ENCODE data around the gene UBR4. TPM values are rescaled to one million over a fixed set of nuclear protein-coding genes. Genes with fewer than 3 reads are reported as not detected.
A peak's percentile ranks its signal among the peaks of the same experiment; 100 is the strongest.

The UBR4 gene
- polyA plus RNA-seq, 3 donors: 44.3 to 93.8 (median 49.4) TPM

DNA sequence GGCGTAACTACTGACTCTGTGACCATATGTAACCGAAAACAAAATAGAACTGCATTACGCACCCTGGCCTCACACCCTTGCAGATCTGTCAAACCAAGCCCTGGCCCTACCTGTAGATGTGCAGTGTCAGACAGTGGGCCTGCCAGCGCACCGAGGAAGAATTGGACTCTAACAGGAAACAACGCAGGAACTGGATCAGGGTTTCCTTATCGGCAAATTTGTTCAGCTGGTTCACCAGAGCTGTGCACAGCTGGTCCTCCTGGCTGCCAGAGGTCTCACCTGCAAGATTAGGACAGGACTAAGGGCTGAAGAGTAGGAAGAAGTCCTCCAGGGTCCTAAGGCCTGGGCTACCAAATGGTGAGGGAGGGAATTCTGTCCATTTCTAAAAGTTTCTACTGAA is 90.0 kb downstream of the UBR4 start:
- H3K27me3 ChIP-seq (ENCODE audit: control insufficient read depth in 2 of 2, insufficient read depth in 2 of 2, low read length in 2 of 2): no peaks in the 10 kb centered on the region
- no peaks in the 10 kb centered on the region for H3K27me3 Mint-ChIP-seq (ENCODE audit: low read depth in 3 of 3)
- peak overlapping the region in 1 of 2 donors; percentile 16 for H3K4me3 Mint-ChIP-seq
- no peaks in the 10 kb centered on the region for H3K9me3 ChIP-seq (replicated peaks in 1 of 2; ENCODE audit: control insufficient read depth in 1 of 2, insufficient read depth in 1 of 2, low read length in 2 of 2)
- no peaks in the 10 kb centered on the region for H3K79me2 ChIP-seq (ENCODE audit: insufficient read depth, low read length)
- TF ChIP-seq, protein P1, sequence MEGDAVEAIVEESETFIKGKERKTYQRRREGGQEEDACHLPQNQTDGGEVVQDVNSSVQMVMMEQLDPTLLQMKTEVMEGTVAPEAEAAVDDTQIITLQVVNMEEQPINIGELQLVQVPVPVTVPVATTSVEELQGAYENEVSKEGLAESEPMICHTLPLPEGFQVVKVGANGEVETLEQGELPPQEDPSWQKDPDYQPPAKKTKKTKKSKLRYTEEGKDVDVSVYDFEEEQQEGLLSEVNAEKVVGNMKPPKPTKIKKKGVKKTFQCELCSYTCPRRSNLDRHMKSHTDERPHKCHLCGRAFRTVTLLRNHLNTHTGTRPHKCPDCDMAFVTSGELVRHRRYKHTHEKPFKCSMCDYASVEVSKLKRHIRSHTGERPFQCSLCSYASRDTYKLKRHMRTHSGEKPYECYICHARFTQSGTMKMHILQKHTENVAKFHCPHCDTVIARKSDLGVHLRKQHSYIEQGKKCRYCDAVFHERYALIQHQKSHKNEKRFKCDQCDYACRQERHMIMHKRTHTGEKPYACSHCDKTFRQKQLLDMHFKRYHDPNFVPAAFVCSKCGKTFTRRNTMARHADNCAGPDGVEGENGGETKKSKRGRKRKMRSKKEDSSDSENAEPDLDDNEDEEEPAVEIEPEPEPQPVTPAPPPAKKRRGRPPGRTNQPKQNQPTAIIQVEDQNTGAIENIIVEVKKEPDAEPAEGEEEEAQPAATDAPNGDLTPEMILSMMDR (IDR thresholded peaks at IDR 0.05): no peak
- peaks cover 4% of the 10 kb centered on the region for H4K20me1 ChIP-seq (ENCODE audit: insufficient read depth, low read length)
- H3K4me3 ChIP-seq (replicated peaks in 1 of 3; ENCODE audit: low read depth in 2 of 3, low read length in 3 of 3): no peak overlapping the region
- H3K4me2 ChIP-seq (replicated peaks; ENCODE audit: extremely low read depth, low read length, poor library complexity, severe bottlenecking): no peak overlapping the region
- H3K27ac ChIP-seq (ENCODE audit: low read depth in 1 of 2, low read length in 2 of 2): no peak overlapping the region
- WGBS (ENCODE audit: insufficient coverage): 97% methylated on average over 6 of the region's 7 CpGs
- no peak overlapping the region for H2AFZ ChIP-seq (ENCODE audit: insufficient read depth, low read depth, low read length, poor library complexity, severe bottlenecking)
- intact Hi-C loops (cut with micrococcal nuclease): loop anchor here in 1 of 2 donors (10.0 kb wide), 1 partner anchor 65 kb away; no protein-coding TSS in a partner anchor
- no peak overlapping the region for H3K9ac ChIP-seq (ENCODE audit: insufficient read depth, low read length, poor library complexity, severe bottlenecking)
- H3K36me3 ChIP-seq (replicated peaks in 1 of 2; ENCODE audit: control insufficient read depth in 1 of 2, insufficient read depth in 2 of 2, low read length in 2 of 2): peaks cover 98 to 100% of the 10 kb centered on the region in 2 donors
- H3K4me1 Mint-ChIP-seq: peaks cover 11% of the 10 kb centered on the region
- peaks cover 98 to 99% of the 10 kb centered on the region in 2 donors for H3K36me3 Mint-ChIP-seq
- no peaks in the 10 kb centered on the region for H3K9me3 Mint-ChIP-seq
- no peak for DNase-seq
- peaks cover 4 to 15% of the 10 kb centered on the region in 2 donors for H3K4me1 ChIP-seq (ENCODE audit: control insufficient read depth in 1 of 2, insufficient read depth in 2 of 2, low read length in 2 of 2)
- H3K27ac Mint-ChIP-seq: peak overlapping the region in 2 of 7 donors; percentile 33 to 60

DNA sequence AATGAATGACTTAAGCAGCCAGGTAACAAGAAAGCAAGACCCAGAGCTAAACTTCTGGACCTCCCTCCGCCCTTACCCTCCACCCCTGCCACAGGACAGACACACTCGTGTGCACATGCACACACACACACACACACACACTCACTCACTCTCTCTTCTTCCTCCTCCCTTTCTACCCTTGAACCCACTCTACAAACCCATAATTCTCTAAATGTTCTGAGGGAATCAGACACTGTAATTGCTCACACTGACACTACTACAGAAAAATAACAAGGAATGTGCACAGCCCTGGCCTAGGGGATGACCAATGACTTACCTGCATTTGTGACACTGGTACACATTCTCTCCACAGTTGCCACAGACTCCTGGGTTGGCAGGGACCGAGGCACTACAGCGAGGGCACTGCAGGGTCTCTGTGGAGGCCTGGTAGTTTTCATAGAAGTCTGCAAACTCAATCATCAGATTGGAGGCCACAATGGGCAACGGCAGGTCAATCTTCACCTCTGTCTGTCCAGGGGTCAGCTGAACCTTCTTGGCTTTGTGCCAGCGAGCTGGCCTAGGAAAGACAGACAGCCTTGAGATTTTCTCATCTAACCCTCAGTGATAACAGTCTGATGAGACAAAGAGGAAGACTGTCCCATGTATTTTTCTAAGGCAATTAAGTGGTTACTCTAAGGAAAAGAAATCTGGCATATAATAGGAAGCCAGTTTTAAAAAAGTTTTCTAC is 94.8 kb downstream of the UBR4 start:
- no peaks in the 10 kb centered on the region for H3K4me1 Mint-ChIP-seq
- peaks cover 99% of the 10 kb centered on the region in 2 donors for H3K36me3 Mint-ChIP-seq
- H3K9me3 ChIP-seq (replicated peaks in 1 of 2; ENCODE audit: control insufficient read depth in 1 of 2, insufficient read depth in 1 of 2, low read length in 2 of 2): no peaks in the 10 kb centered on the region
- peaks cover 0 to 1% (median 0%) of the 10 kb centered on the region in 3 donors for H3K27me3 Mint-ChIP-seq (ENCODE audit: low read depth in 3 of 3)
- no peak overlapping the region for H3K4me3 ChIP-seq (replicated peaks in 1 of 3; ENCODE audit: low read depth in 2 of 3, low read length in 3 of 3)
- H2AFZ ChIP-seq (ENCODE audit: insufficient read depth, low read depth, low read length, poor library complexity, severe bottlenecking): no peak overlapping the region
- intact Hi-C loops (cut with micrococcal nuclease): no loop called here
- no peaks in the 10 kb centered on the region for H3K9me3 Mint-ChIP-seq
- H3K27ac ChIP-seq (ENCODE audit: low read depth in 1 of 2, low read length in 2 of 2): no peak overlapping the region
- H3K9ac ChIP-seq (ENCODE audit: insufficient read depth, low read length, poor library complexity, severe bottlenecking): no peak overlapping the region
- no peaks in the 10 kb centered on the region for H4K20me1 ChIP-seq (ENCODE audit: insufficient read depth, low read length)
- no peak overlapping the region for H3K4me3 Mint-ChIP-seq
- H3K27ac Mint-ChIP-seq: peak overlapping the region in 2 of 7 donors; percentile 9 to 49
- H3K4me1 ChIP-seq (ENCODE audit: control insufficient read depth in 1 of 2, insufficient read depth in 2 of 2, low read length in 2 of 2): no peaks in the 10 kb centered on the region
- no peak overlapping the region for H3K4me2 ChIP-seq (replicated peaks; ENCODE audit: extremely low read depth, low read length, poor library complexity, severe bottlenecking)
- TF ChIP-seq, protein P1 (IDR thresholded peaks at IDR 0.05): no peak
- H3K79me2 ChIP-seq (ENCODE audit: insufficient read depth, low read length): no peaks in the 10 kb centered on the region
- H3K36me3 ChIP-seq (replicated peaks in 1 of 2; ENCODE audit: control insufficient read depth in 1 of 2, insufficient read depth in 2 of 2, low read length in 2 of 2): peaks cover 98 to 100% of the 10 kb centered on the region in 2 donors
- DNase-seq: no peak
- no peaks in the 10 kb centered on the region for H3K27me3 ChIP-seq (ENCODE audit: control insufficient read depth in 2 of 2, insufficient read depth in 2 of 2, low read length in 2 of 2)
- 100% methylated on average over 2 of the region's 6 CpGs for WGBS (ENCODE audit: insufficient coverage)

All from CD14-positive monocyte (primary cell).